Measurements from ENCODE around the gene MRPS27.
A peak's percentile ranks its signal among the peaks of the same experiment; 100 is the strongest.

Gene MRPS27

GRCh38 chr5:72221541-72221940 lies 98.5 kb downstream of the MRPS27 start:
- DNase-seq (ENCODE audit: low read depth), result no peak
- no peak for TF ChIP-seq CTCF (IDR thresholded peaks at IDR 0.05; ENCODE audit: insufficient read depth, low read depth, low read length, missing control alignments)
- no peak overlapping the region for H3K4me3 ChIP-seq (ENCODE audit: low read length)

GRCh38 chr5:72221099-72221498 lies 98.9 kb downstream of the MRPS27 start:
- DNase-seq (ENCODE audit: low read depth), result no peak
- TF ChIP-seq CTCF (IDR thresholded peaks at IDR 0.05; ENCODE audit: insufficient read depth, low read depth, low read length, missing control alignments), result no peak
- H3K4me3 ChIP-seq (ENCODE audit: low read length), result no peak overlapping the region

GRCh38 chr5:72216756-72217155 lies 103.3 kb downstream of the MRPS27 start:
- no peak for DNase-seq (ENCODE audit: low read depth)
- no peak overlapping the region for H3K4me3 ChIP-seq (ENCODE audit: low read length)
- TF ChIP-seq CTCF (IDR thresholded peaks at IDR 0.05; ENCODE audit: insufficient read depth, low read depth, low read length, missing control alignments), result no peak

GRCh38 chr5:72214168-72214567 lies 105.9 kb downstream of the MRPS27 start:
- TF ChIP-seq CTCF (IDR thresholded peaks at IDR 0.05; ENCODE audit: insufficient read depth, low read depth, low read length, missing control alignments), result no peak
- DNase-seq (ENCODE audit: low read depth), result no peak
- no peak overlapping the region for H3K4me3 ChIP-seq (ENCODE audit: low read length)

GRCh38 chr5:72213482-72213881 lies 106.6 kb downstream of the MRPS27 start:
- DNase-seq (ENCODE audit: low read depth), result no peak
- TF ChIP-seq CTCF (IDR thresholded peaks at IDR 0.05; ENCODE audit: insufficient read depth, low read depth, low read length, missing control alignments), result no peak

GRCh38 chr5:72212171-72212570 lies 107.9 kb downstream of the MRPS27 start:
- no peak overlapping the region for H3K4me3 ChIP-seq (ENCODE audit: low read length)
- no peak for TF ChIP-seq CTCF (IDR thresholded peaks at IDR 0.05; ENCODE audit: insufficient read depth, low read depth, low read length, missing control alignments)
- DNase-seq (ENCODE audit: low read depth), result no peak

More at GRCh38 chr5:72213482-72213881, 106.6 kb downstream of the MRPS27 start:
- H3K4me3 ChIP-seq (ENCODE audit: low read length), result no peak overlapping the region

GRCh38 chr5:72210888-72211678 lies 109.0 kb downstream of the MRPS27 start:
- no peak for TF ChIP-seq CTCF (IDR thresholded peaks at IDR 0.05; ENCODE audit: insufficient read depth, low read depth, low read length, missing control alignments)
- DNase-seq (ENCODE audit: low read depth), result peak; percentile 85
- H3K4me3 ChIP-seq (ENCODE audit: low read length), result no peak overlapping the region
